DOHH2 (cell line): ENCODE measurements around the gene TMC7.
"Not testable (repeated sequence)": the region's sequence is repeated elsewhere in the genome, so short reads cannot be mapped to it uniquely, and the experiment has no call there.

Source experiments
- H3F3A ChIP-seq: fragments of 200-600 bp; sonication (generic), shearing (Covaris generic); 2 replicates; pipeline ENCODE4 v1.6.0; 2016; ENCODE audit warnings: antibody characterized with exemption, mild to moderate bottlenecking; ENCODE audit not compliant: control insufficient read depth, insufficient read depth
- H3K27ac ChIP-seq: fragments of 200-600 bp; sonication (generic); 2 replicates; pipeline ENCODE4 v1.5.1; 2014; ENCODE audit warnings: low read depth, mild to moderate bottlenecking, low read length, moderate library complexity
- H3K27me3 ChIP-seq: fragments of 200-600 bp; sonication (generic); 2 replicates; pipeline ENCODE4 v1.6.1; 2014; ENCODE audit warnings: mild to moderate bottlenecking, low read length, mixed read lengths; ENCODE audit not compliant: control insufficient read depth
- H3K36me3 ChIP-seq: fragments of 200-600 bp; sonication (generic); 2 replicates; pipeline ENCODE4 v1.6.1; 2014; ENCODE audit warnings: mild to moderate bottlenecking, low read length, moderate library complexity, mixed read lengths; ENCODE audit not compliant: control insufficient read depth
- H3K4me1 ChIP-seq: fragments of 200-600 bp; sonication (generic); 2 replicates; pipeline ENCODE4 v1.6.1; 2014; ENCODE audit warnings: mild to moderate bottlenecking, low read length, mixed read lengths; ENCODE audit not compliant: control insufficient read depth
- H3K4me2 ChIP-seq: fragments of 200-600 bp; sonication (generic); 2 replicates; pipeline ENCODE4 v1.6.0; 2014; ENCODE audit warnings: mild to moderate bottlenecking, low read length, moderate library complexity
- H3K4me3 ChIP-seq: fragments of 200-600 bp; sonication (generic); 2 replicates; pipeline ENCODE4 v1.5.1; 2014; ENCODE audit warnings: mild to moderate bottlenecking, low read length, mixed read lengths
- H3K79me2 ChIP-seq: fragments of 200-600 bp; sonication (generic); 2 replicates; pipeline ENCODE4 v1.6.1; 2014; ENCODE audit warnings: mild to moderate bottlenecking, low read length, mixed read lengths; ENCODE audit not compliant: control insufficient read depth
- H3K9me2 ChIP-seq: fragments of 200-600 bp; sonication (generic); replicated peaks from 2 replicates; pipeline ENCODE4 v1.6.1; 2014; ENCODE audit warnings: mild to moderate bottlenecking, low read length, mixed read lengths; ENCODE audit not compliant: control insufficient read depth
- H3K9me3 ChIP-seq: fragments of 200-600 bp; sonication (generic); 2 replicates; pipeline ENCODE4 v1.6.1; 2014; ENCODE audit warnings: antibody characterized with exemption, low read length, mixed read lengths; ENCODE audit not compliant: control insufficient read depth, insufficient read depth
- H4K20me1 ChIP-seq: fragments of 200-600 bp; sonication (generic); 2 replicates; pipeline ENCODE4 v1.6.0; 2014; ENCODE audit warnings: low read depth, mild to moderate bottlenecking, antibody characterized with exemption, low read length, moderate library complexity; ENCODE audit not compliant: control insufficient read depth, insufficient read depth
- CTCF ChIP-seq: fragments of 200-600 bp; sonication (generic); IDR thresholded peaks from one replicate; pipeline ENCODE4 v1.5.1; 2014; ENCODE audit warnings: antibody characterized with exemption, mild to moderate bottlenecking, low read depth, low read length; ENCODE audit not compliant: poor library complexity, severe bottlenecking
- EZH2phosphoT487 ChIP-seq: fragments of 200-600 bp; sonication (generic); IDR thresholded peaks from 2 replicates; pipeline ENCODE4 v1.6.1; 2017; ENCODE audit warnings: borderline replicate concordance, mild to moderate bottlenecking, antibody characterized with exemption, low read length, moderate library complexity, mixed read lengths

Gene TMC7

DNA sequence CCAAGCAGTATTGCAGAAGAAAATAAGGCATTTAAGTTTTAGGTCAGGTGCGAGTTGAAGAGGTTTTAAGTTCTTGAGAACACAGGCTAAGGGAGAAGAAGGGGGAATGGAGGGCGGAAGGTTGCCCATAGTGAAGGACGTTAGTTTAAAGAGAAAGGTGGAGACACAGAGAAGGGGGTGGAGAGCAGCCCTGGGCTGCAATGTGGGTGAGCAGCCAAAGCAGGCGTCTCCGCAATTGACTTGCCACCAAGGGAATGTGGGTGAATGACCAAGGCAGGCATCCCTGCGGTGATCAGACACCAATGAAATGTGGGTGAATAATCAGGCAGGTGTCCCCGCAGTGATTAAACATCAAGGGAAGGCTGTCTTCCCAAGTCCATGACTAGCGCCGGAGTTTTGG lies 12.8 kb downstream of the TMC7 start:
- not testable (repeated sequence) for H3K36me3 ChIP-seq, H3K9me2 ChIP-seq, H3K4me2 ChIP-seq

GRCh38 chr16:18997001-18997400 lies 13.3 kb downstream of the TMC7 start:
- not testable (repeated sequence) for H3K4me3 ChIP-seq, H3K27ac ChIP-seq, H3K4me2 ChIP-seq

More for the DNA sequence above, 12.8 kb downstream of the TMC7 start:
- H3K4me1 ChIP-seq, H3K27ac ChIP-seq, H3K79me2 ChIP-seq, H3K4me3 ChIP-seq, H4K20me1 ChIP-seq, H3K27me3 ChIP-seq, H3F3A ChIP-seq, H3K9me3 ChIP-seq: not testable (repeated sequence)

GRCh38 chr16:18999045-18999393 lies 15.3 kb downstream of the TMC7 start:
- H3K4me1 ChIP-seq: no peaks in the 10 kb centered on the region
- TF ChIP-seq CTCF: no peak
- TF ChIP-seq EZH2phosphoT487: no peak

More at GRCh38 chr16:18997001-18997400, 13.3 kb downstream of the TMC7 start:
- not testable (repeated sequence) for H3K79me2 ChIP-seq, H3K36me3 ChIP-seq, H3K4me1 ChIP-seq, H3K9me3 ChIP-seq, H3K27me3 ChIP-seq, H4K20me1 ChIP-seq, H3K9me2 ChIP-seq, H3F3A ChIP-seq

DNA sequence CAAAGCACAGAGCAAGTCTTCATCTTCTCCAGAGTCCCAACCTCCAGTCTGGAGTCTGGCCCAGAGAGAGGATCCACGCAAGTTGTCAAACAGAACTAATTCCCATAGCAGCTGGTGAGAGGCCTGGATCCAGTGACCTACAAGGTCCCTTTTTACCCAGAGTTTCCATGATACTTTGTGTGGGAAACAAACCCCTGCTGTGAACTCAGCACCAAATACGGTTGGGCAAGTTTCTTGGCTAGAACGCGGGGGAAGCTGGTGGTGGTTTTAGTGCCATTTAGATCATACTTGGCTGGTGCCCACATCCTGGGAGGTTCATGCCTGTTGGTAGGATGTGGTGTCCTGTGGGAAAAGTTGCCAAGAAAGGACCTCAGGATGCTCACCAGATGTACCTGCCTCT lies 18.1 kb downstream of the TMC7 start:
- Histone ChIP-seq H3K9me3 (no peaks in the 10 kb centered on the region), H3K4me3 (no peak overlapping the region), H3F3A (no peaks in the 10 kb centered on the region), H3K9me2 (no peaks in the 10 kb centered on the region), H3K4me1 (no peaks in the 10 kb centered on the region), H3K36me3 (no peaks in the 10 kb centered on the region), H3K27me3 (no peaks in the 10 kb centered on the region), H3K4me2 (no peak overlapping the region), H3K27ac (no peak overlapping the region), H4K20me1 (no peaks in the 10 kb centered on the region), H3K79me2 (no peaks in the 10 kb centered on the region)
- TF ChIP-seq EZH2phosphoT487: no peak
- no peak for TF ChIP-seq CTCF

More at GRCh38 chr16:18999045-18999393, 15.3 kb downstream of the TMC7 start:
- Histone ChIP-seq H3K27ac (no peak overlapping the region), H3K9me3 (no peaks in the 10 kb centered on the region), H3K79me2 (no peaks in the 10 kb centered on the region), H3K4me3 (no peak overlapping the region), H3K4me2 (no peak overlapping the region), H3K36me3 (no peaks in the 10 kb centered on the region), H3K27me3 (no peaks in the 10 kb centered on the region), H3K9me2 (no peaks in the 10 kb centered on the region), H4K20me1 (no peaks in the 10 kb centered on the region), H3F3A (no peaks in the 10 kb centered on the region)
